Medulla oblongata (tissue), 1 donor: Measurements from ENCODE around the gene TPBGL.
"Not testable (repeated sequence)": the region's sequence is repeated elsewhere in the genome, so short reads cannot be mapped to it uniquely, and the experiment has no call there.

ENCODE experiments used
- DNase-seq: peaks from one replicate; pipeline ENCODE4 v3.0.0-alpha.2; 2015; ENCODE audit errors: extremely low spot score

The TPBGL gene

GRCh38 chr11:75272821-75273301 is 32.3 kb downstream of the TPBGL start:
- DNase-seq: no peak

- DNase-seq: no peak
These were observed 33.1 kb downstream of the TPBGL start for GRCh38 chr11:75273411-75274391.

DNA sequence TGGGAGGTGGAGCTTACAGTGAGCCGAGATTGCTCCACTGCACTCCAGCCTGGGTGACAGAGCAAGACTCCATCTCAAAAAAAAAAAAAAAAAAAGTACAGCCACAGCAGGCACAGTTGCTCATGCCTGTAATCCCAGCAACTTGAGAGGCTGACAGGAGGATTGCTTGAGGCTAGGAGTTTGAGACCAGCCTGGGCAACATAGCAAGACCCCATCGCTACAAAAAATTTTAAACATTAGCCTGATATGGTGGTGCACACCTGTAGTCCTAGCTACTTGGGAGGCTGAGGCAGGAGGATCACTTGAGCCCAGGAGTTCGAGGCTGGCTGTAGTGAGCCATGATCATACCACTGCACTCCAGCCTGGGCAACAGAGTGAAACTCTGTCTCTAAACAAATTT is 34.1 kb downstream of the TPBGL start:
- not testable (repeated sequence) for DNase-seq

DNA sequence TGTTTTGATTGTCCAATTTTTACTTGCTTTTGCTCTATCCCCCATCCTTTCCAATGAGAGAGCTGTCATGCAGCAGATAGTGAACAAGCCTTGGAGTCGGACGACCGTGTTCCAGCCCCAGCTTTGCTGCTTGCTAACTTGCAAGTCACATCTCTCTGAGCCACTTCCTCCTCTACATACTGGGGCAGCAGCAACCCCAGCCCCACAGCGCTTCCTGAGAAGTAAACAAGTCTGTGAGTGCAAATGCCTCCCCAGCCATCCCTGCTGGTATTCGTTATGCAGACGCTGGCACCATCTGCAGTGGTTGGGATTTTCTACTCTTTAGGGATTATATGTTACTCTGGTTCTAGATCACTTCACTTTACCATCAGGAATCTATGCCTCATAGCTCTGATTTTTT is 35.0 kb downstream of the TPBGL start:
- DNase-seq: peak; percentile 66

GRCh38 chr11:75276186-75276585 is 35.6 kb downstream of the TPBGL start:
- no peak for DNase-seq

- DNase-seq: no peak
These were observed 36.1 kb downstream of the TPBGL start for GRCh38 chr11:75276686-75277085.

GRCh38 chr11:75277211-75277805 is 36.7 kb downstream of the TPBGL start:
- no peak for DNase-seq

GRCh38 chr11:75277991-75278790 is 37.6 kb downstream of the TPBGL start:
- no peak for DNase-seq

DNA sequence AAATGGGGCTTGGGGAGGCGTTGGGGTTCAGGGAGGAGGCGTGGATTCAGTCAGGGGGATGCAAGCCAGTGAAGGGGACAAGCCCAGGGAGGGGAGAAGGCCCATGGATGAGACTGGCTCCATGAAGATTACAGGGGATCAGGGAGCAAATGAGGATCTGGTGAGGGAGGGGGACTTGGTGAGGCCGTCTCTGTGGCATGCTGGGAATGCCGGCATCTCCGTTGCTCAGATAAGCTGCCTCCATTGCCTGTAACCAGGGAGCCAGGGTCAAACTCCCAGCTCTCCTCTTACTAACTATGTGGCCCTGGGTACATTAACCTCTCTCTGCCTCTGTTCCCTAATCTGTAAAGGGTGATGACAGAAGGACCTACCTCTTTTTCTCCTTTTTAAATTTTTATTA is 38.7 kb downstream of the TPBGL start:
- DNase-seq: no peak

- DNase-seq: peak; percentile 89
These were observed 39.7 kb downstream of the TPBGL start for GRCh38 chr11:75280227-75280701.

DNA sequence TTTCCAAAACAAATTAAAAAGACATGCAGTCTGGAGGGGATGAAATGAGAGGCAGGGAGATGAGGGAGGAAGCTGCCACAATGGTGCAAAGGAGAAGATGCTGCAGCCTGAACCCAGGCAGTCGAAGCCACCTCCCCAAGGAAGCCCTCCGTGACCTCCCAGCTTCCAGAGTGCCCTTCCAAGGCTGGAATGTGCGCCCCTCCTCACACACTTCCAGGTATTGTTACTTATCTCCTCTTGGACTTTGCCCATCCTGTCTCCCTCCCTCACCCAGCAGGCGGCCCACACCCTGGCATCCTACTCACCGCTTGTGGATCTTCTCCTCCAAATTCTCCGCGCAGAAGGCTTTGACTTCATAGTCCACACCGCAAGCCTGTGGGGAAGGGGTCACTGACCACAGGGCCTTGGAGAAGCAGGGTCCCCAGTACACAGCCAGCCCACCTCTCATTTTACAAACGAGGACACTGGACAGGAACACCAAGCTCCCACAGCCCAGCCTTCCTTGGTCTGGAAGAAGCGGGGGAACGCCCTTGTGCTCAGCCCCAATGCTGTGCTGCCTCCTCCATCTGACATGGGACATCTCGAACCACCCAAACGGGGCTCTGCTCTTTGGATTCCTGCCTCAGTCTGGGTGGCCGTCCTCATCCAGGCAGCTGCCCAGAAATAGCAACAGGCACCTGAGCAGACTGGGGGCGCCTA is 40.3 kb downstream of the TPBGL start:
- DNase-seq: no peak

DNA sequence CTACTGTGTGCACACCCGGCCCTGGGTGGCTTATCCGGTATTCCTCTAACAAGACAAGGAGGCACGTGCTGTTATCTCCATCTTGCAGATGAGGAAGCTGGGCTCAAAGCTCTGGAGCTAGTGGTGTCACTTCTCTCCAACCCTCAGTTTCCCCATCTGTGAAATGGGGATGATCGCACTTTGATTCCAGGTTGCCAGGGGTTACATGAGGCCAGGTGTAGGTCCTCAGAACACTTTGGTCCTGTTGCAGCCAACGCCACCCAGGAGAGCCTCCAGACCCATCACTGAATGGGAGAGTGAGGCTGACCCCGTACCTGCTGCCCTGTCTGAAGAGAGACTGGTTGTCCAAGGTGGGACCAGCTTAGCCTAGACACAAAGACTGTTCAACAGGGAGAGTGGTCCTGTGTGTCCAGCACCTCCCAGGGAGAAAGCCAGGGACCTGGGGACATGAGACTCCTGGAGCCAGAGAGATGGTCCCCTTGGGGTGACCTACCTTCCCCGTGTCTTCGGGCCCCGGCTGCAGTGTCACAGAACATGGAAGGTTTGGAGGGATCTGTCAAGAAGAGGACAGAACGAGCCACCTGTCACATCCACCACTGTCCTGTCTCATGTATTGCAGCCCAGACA is 41.0 kb downstream of the TPBGL start:
- no peak for DNase-seq

DNA sequence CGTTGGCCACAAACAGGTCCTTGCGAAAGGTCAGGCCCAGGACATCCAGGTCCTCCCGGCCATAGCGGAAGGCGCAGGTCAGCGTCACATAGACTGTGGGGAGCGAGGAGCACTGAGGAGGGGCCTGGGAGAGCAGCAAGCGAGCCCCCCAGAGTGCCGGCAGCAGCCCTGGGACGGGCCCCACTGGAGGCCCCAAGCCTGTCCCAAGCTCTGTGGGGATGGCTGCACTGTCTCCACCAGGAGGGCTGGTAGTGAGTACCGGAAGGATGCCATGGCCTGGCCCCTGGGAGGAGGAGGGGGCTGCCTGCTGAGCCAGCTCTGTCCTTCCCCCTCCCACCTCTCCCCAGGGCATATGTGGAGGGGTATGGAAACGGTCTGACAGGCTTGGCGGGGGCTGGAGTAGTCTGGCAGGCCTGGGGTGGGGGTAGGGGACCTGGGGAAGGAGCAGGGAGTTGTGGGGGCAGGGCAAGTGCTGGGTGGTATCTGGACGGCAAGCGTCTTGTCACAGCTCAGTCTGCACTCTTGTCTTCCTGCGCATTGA is 42.9 kb downstream of the TPBGL start:
- DNase-seq: no peak

DNA sequence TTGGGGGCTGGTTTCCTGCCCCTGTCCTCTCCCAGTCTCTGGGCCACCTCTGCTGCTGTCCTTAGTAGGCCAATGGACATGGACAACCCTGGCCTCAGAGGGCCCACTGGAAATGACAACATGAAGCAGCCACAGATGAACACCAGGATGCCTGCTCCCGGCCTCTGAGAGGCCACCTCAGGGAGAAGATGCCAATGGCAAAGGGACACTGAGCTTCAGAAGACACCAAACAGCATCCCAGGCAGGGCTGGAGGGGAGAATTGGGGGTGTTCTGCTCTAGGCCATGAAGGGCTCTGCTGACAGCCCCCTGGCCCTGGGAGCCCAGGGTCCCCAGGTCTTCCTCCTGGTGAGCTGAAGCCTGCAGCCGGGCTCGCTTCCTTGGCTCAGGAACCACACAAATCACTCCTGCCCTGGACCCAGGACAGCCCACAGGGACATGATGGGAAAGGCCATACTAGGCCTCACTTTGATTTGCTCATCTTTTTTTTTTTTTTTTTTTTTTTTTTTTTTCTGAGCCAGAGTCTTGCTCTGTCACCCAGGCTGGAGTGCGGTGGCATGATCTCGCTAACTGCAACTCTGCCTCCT is 45.3 kb downstream of the TPBGL start:
- DNase-seq: no peak

DNA sequence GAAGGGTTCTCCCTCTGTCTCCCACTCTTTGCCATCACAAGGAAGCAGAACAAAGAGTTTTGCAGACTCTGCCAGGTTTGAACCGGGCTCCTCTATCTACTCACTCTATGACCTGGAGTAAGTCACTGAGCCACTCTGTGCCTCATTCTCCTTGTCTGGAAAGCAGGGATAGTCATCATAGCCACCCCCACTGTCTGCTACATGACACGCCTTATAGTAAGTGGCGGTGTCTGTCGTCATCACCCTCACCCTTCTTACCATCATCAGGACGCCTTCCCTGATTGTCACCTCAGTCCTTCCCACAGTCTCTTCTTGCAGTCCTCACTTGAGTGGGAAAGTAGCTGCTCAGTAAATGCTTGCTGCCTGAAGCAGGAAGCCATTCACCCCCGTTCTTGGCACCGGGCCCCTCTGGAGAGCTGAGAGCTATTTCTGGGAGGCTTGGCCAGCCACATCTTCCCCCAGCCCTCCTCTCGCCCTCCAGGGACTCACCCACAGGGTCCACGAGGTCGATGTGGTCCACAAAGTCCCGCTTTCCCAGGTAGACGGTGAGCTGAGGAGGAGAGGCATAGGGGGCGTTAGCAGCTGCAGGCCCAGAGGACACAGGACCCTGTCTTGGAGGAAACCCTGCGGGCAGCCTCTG is 46.4 kb downstream of the TPBGL start:
- DNase-seq: no peak

DNA sequence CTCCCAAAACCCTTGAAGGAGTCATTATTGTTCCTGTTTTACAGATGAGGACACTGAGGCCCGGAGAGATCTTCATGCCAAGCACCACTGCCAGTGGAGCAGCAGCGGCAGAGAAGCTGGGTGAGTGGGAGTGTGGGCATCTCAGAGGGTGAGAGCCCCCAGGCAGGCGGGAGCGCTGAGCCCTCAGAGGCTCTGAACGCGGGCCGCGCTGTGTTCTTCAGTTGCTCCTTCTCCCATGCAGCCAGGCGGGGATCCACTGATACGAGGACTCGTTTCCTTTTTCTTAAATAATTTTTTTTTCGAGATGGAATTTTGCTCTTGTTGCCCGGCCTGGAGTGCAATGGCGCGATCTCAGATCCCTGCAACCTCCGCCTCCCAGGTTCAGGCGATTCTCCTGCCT is 47.0 kb downstream of the TPBGL start:
- DNase-seq: no peak

DNA sequence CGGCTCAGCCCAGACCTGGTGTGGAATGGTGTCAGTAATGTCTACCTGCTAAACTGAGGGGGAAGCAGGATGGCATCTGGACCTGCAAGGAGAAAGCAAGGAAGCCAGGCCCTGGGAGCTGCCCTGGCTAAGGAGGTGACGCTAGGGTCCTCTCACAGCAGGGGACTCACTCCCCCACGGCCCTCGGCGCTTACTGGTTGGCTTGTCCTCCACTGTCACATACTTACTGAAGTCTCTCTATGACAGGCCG is 48.9 kb downstream of the TPBGL start:
- DNase-seq: no peak

DNA sequence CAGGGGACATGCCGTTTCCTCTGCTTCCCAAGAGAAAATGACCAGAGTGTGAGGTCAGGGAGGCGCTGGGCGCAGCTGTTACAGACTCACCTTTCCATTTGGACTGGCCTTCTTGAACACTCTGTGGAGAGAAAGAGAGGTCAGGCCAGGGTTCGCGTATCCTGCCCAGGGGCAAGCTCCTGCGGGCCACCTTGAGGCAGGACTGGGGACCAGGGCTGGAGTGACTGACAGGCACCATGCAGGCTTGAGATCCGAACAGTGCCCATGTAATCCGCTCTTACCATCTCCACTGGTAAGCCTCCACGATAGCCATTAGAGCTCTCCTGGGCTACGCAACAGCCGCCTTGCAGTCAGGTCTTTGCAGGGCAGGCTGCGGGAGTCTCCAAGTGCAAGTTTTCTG is 49.3 kb downstream of the TPBGL start:
- DNase-seq: no peak

- no peak for DNase-seq
These were observed 51.2 kb downstream of the TPBGL start for GRCh38 chr11:75291741-75292140.

DNA sequence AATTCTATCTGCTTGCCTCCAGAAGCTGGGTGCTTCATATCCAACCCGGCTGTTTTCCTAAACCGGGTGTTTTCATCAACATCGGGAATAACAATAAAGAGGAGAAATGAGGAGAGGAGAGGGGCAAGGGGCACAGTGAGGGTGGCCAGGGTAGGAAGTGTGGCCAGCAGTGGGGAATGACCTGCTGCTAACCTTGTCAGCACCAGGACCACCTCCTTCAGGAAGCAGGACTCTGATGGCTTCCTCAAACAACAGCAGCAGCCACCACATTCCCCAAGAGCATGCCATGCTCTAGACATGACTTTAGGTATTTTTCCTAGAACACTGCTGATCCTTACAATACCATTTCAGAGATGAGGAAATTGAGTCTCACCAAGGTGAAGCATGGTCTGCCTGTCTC is 52.4 kb downstream of the TPBGL start:
- no peak for DNase-seq
